ENCODE results near the gene SLC26A8.

- TF ChIP-seq TAF1 (IDR thresholded peaks at IDR 0.05; ENCODE audit: borderline replicate concordance, low read depth, low read length) (no peak), POLR2A (IDR thresholded peaks at IDR 0.05; ENCODE audit: low read depth, low read length) (no peak)
These were observed 89.0 kb downstream of the SLC26A8 start for GRCh38 chr6:35935469-35935868.
